ENCODE results near the gene NELL2.

Gene NELL2

GRCh38 chr12:44703182-44703910, 172.8 kb downstream of the NELL2 start:
- no peaks in the 10 kb centered on the region for H3F3A ChIP-seq (ENCODE audit: control insufficient read depth, insufficient read depth)
- no peaks in the 10 kb centered on the region for H4K20me1 ChIP-seq (ENCODE audit: control insufficient read depth, insufficient read depth, low read depth, low read length)
- H3K4me2 ChIP-seq (ENCODE audit: low read length): no peak overlapping the region
- no peaks in the 10 kb centered on the region; the same call in 1 of the 2 replicates for H3K27me3 ChIP-seq (ENCODE audit: control insufficient read depth, low read length)
- no peak for TF ChIP-seq EZH2phosphoT487 (IDR thresholded peaks at IDR 0.05; ENCODE audit: borderline replicate concordance, low read length)
- TF ChIP-seq, protein P1, sequence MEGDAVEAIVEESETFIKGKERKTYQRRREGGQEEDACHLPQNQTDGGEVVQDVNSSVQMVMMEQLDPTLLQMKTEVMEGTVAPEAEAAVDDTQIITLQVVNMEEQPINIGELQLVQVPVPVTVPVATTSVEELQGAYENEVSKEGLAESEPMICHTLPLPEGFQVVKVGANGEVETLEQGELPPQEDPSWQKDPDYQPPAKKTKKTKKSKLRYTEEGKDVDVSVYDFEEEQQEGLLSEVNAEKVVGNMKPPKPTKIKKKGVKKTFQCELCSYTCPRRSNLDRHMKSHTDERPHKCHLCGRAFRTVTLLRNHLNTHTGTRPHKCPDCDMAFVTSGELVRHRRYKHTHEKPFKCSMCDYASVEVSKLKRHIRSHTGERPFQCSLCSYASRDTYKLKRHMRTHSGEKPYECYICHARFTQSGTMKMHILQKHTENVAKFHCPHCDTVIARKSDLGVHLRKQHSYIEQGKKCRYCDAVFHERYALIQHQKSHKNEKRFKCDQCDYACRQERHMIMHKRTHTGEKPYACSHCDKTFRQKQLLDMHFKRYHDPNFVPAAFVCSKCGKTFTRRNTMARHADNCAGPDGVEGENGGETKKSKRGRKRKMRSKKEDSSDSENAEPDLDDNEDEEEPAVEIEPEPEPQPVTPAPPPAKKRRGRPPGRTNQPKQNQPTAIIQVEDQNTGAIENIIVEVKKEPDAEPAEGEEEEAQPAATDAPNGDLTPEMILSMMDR (IDR thresholded peaks at IDR 0.05; ENCODE audit: low read depth, low read length, poor library complexity, severe bottlenecking): no peak
- H3K36me3 ChIP-seq (ENCODE audit: control insufficient read depth, low read length): no peaks in the 10 kb centered on the region
- H3K27ac ChIP-seq (ENCODE audit: low read depth, low read length): no peak overlapping the region
- H3K9me3 ChIP-seq (ENCODE audit: control insufficient read depth, insufficient read depth, low read length): no peaks in the 10 kb centered on the region
- H3K4me3 ChIP-seq (ENCODE audit: low read length): no peak overlapping the region
- H3K9me2 ChIP-seq (replicated peaks; ENCODE audit: control insufficient read depth, low read length): no peaks in the 10 kb centered on the region
- no peaks in the 10 kb centered on the region for H3K4me1 ChIP-seq (ENCODE audit: control insufficient read depth, low read length)
- H3K79me2 ChIP-seq (ENCODE audit: control insufficient read depth, low read length): no peaks in the 10 kb centered on the region

- no peaks in the 10 kb centered on the region for H3K36me3 ChIP-seq (ENCODE audit: control insufficient read depth, low read length)
These were observed 178.6 kb downstream of the NELL2 start for GRCh38 chr12:44697511-44697910.

GRCh38 chr12:44696542-44696941, 179.6 kb downstream of the NELL2 start:
- no peak overlapping the region for H3K27ac ChIP-seq (ENCODE audit: low read depth, low read length)
- no peaks in the 10 kb centered on the region for H3F3A ChIP-seq (ENCODE audit: control insufficient read depth, insufficient read depth)
- no peaks in the 10 kb centered on the region for H3K79me2 ChIP-seq (ENCODE audit: control insufficient read depth, low read length)
- H3K4me1 ChIP-seq (ENCODE audit: control insufficient read depth, low read length): no peaks in the 10 kb centered on the region
- H3K4me3 ChIP-seq (ENCODE audit: low read length): no peak overlapping the region
- no peak for TF ChIP-seq EZH2phosphoT487 (IDR thresholded peaks at IDR 0.05; ENCODE audit: borderline replicate concordance, low read length)
- TF ChIP-seq, protein P1 (IDR thresholded peaks at IDR 0.05; ENCODE audit: low read depth, low read length, poor library complexity, severe bottlenecking): no peak
- no peak overlapping the region for H3K4me2 ChIP-seq (ENCODE audit: low read length)
- no peaks in the 10 kb centered on the region for H3K36me3 ChIP-seq (ENCODE audit: control insufficient read depth, low read length)
- no peaks in the 10 kb centered on the region for H3K9me2 ChIP-seq (replicated peaks; ENCODE audit: control insufficient read depth, low read length)
- no peaks in the 10 kb centered on the region for H4K20me1 ChIP-seq (ENCODE audit: control insufficient read depth, insufficient read depth, low read depth, low read length)
- no peaks in the 10 kb centered on the region; the same call in 1 of the 2 replicates for H3K27me3 ChIP-seq (ENCODE audit: control insufficient read depth, low read length)
- no peaks in the 10 kb centered on the region for H3K9me3 ChIP-seq (ENCODE audit: control insufficient read depth, insufficient read depth, low read length)

More at GRCh38 chr12:44697511-44697910, 178.6 kb downstream of the NELL2 start:
- H3K9me3 ChIP-seq (ENCODE audit: control insufficient read depth, insufficient read depth, low read length): no peaks in the 10 kb centered on the region
- no peak for TF ChIP-seq EZH2phosphoT487 (IDR thresholded peaks at IDR 0.05; ENCODE audit: borderline replicate concordance, low read length)
- TF ChIP-seq, protein P1 (IDR thresholded peaks at IDR 0.05; ENCODE audit: low read depth, low read length, poor library complexity, severe bottlenecking): no peak
- H3K9me2 ChIP-seq (replicated peaks; ENCODE audit: control insufficient read depth, low read length): no peaks in the 10 kb centered on the region
- H3K27me3 ChIP-seq (ENCODE audit: control insufficient read depth, low read length): no peaks in the 10 kb centered on the region; the same call in 1 of the 2 replicates
- no peaks in the 10 kb centered on the region for H3F3A ChIP-seq (ENCODE audit: control insufficient read depth, insufficient read depth)
- no peaks in the 10 kb centered on the region for H4K20me1 ChIP-seq (ENCODE audit: control insufficient read depth, insufficient read depth, low read depth, low read length)
- no peak overlapping the region for H3K27ac ChIP-seq (ENCODE audit: low read depth, low read length)
- H3K4me2 ChIP-seq (ENCODE audit: low read length): no peak overlapping the region
- no peak overlapping the region for H3K4me3 ChIP-seq (ENCODE audit: low read length)
- H3K4me1 ChIP-seq (ENCODE audit: control insufficient read depth, low read length): no peaks in the 10 kb centered on the region
- H3K79me2 ChIP-seq (ENCODE audit: control insufficient read depth, low read length): no peaks in the 10 kb centered on the region

All from DOHH2 (cell line).